Measurements from ENCODE around the gene ISY1. TPM values are rescaled to one million over a fixed set of nuclear protein-coding genes. Genes with fewer than 3 reads are reported as not detected.
A peak's percentile ranks its signal among the peaks of the same experiment; 100 is the strongest.

Gene ISY1
- total and polyA plus RNA-seq, 3 experiments from 2014 or later = 84.6 to 94.7 (median 91.6) TPM

DNA sequence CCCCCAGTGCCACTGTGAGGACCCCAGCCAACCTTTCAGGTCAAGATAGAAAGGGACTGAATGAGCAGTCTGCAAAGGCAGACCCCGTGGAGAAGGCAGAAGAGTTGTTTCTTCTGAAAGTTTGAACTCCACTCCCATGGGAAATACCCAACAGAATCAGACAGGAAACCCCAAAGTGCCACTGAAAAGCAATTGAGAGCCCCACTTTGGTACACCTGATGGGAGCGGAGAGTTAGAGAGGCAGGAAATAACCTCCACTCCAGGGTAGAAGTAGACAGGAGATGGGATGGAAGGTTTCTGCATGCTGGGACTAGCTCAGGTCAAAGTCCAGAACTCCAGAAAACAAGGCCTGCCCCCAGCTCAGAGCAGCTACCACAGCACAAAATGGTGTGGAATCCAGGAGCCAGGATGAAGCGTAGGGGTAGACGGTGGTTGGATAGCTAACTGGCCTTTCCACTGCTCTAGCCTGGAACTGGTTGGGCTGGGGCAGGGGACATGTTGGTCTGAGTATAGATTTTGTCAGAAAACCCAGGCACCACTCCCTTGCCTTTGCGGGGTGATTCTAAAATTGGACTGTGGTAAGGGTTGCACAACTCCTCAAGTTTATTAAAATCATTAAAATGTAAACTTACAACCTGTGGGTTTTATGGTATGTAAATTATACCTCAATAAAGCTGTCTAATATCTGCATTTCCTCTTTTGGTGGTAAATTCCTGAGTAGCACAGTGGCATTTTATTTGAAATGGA is 37.4 kb downstream of the ISY1 start:
- H3K9me3 ChIP-seq (ENCODE audit: low read length) = no peaks in the 10 kb centered on the region
- Mint-ChIP-seq H3K4me3 (peak overlapping the region; percentile 26 to 87 (median 64)), H3K27me3 (no peaks in the 10 kb centered on the region), H3K27ac (peak overlapping the region; percentile 75 to 94 (median 89)), H3K4me1 (peaks cover 32 to 41% (median 33%) of the 10 kb centered on the region in 3 donors), H3K36me3 (peaks cover 0 to 32% (median 3%) of the 10 kb centered on the region in 3 donors), H3K9me3 (no peaks in the 10 kb centered on the region)
- H3K27ac ChIP-seq (ENCODE audit: low read depth, low read length) = no peak overlapping the region
- no peaks in the 10 kb centered on the region for H3K27me3 ChIP-seq (ENCODE audit: insufficient read depth, low read length, poor library complexity, severe bottlenecking)
- ChIA-PET POLR2A (interaction anchor here (1.4 to 4.1 kb wide), 2 partner anchors 58 to 70 kb away, joined by 5 to 32 read pairs; partner anchors contain the start of gene CNBP), CTCF (interaction anchor here (1.8 to 10.1 kb wide), 3 partner anchors 39 to 153 kb away, joined by 6 to 77 read pairs (median 23); no protein-coding TSS in a partner anchor)
- DNase-seq = peak in 2 of 5 donors; percentile 24 to 28
- H3K36me3 ChIP-seq (ENCODE audit: insufficient read depth, low read length) = no peaks in the 10 kb centered on the region
- no peak overlapping the region for H3K4me3 ChIP-seq (ENCODE audit: low read length)
- H3K4me1 ChIP-seq (ENCODE audit: insufficient read depth, low read length) = peaks cover 16% of the 10 kb centered on the region

DNA sequence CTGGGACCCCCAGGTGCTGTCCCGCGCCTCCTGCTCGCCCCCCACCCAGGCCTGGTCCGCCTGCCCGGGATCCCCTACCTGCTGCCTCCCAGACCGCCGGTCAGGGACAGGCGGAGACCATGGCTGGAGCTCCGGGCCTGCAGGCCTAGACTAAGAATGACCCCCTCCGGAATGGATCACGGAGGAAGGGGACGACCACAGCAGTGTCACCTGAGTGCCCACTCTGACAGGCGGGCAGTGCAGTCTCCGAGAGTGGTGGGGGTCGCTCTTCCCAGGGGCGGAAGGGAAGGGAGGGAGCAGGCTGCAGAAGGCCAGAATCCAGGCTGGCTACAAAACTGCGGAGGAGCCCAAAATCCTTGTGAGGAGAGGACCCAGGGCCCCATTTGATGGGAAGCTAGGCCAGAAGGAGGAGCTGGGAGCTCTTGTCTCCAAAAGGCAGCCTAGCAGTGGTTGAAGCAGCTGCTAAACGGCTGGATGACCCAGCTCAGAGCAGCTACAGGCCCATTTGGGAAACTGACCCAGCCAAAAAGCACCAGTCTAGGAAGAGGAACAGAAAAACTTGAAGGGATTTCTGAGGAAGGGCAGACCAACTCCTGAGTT is 38.4 kb downstream of the ISY1 start:
- POLR2A ChIA-PET = interaction anchor here (0.6 to 4.1 kb wide), 5 partner anchors 11 to 193 kb away, joined by 3 to 32 read pairs (median 5); partner anchors contain the start of gene CNBP

GRCh38 chr3:129121792-129122411 is 39.0 kb downstream of the ISY1 start, which contains the start of gene RAB43:
Gene RAB43, minus strand, starts transcription at chr3:129121804. Its CDS starts 315 bp downstream, at chr3:129121489.
- Mint-ChIP-seq H3K4me1 (peaks cover 48 to 53% (median 49%) of the 10 kb centered on the region in 3 donors), H3K27me3 (no peaks in the 10 kb centered on the region), H3K27ac (peak within 1 kb of the TSS; percentile 87 to 98 (median 98)), H3K9me3 (no peaks in the 10 kb centered on the region), H3K36me3 (peaks cover 0 to 33% (median 10%) of the 10 kb centered on the region in 3 donors), H3K4me3 (peak within 1 kb of the TSS; percentile 83 to 95 (median 90))
- ChIA-PET CTCF (interaction anchor here (0.6 to 10.1 kb wide), 9 partner anchors 26 to 151 kb away, joined by 3 to 77 read pairs (median 4); no protein-coding TSS in a partner anchor), POLR2A (interaction anchor here (0.6 to 4.1 kb wide), 11 partner anchors 10 to 194 kb away, joined by 3 to 32 read pairs (median 5); partner anchors contain the start of genes CFAP92, CNBP and COPG1)
- Histone ChIP-seq H3K9me3 (ENCODE audit: low read length) (no peaks in the 10 kb centered on the region), H3K27ac (ENCODE audit: low read depth, low read length) (peak within 1 kb of the TSS; percentile 80), H3K36me3 (ENCODE audit: insufficient read depth, low read length) (peaks cover 3% of the 10 kb centered on the region), H3K27me3 (ENCODE audit: insufficient read depth, low read length, poor library complexity, severe bottlenecking) (no peaks in the 10 kb centered on the region), H3K4me3 (ENCODE audit: low read length) (peak within 1 kb of the TSS; percentile 93), H3K4me1 (ENCODE audit: insufficient read depth, low read length) (peaks cover 32% of the 10 kb centered on the region)
- peak; percentile 86 to 94 (median 86) for DNase-seq

More for the DNA sequence above, 38.4 kb downstream of the ISY1 start:
- Histone ChIP-seq H3K9me3 (ENCODE audit: low read length) (no peaks in the 10 kb centered on the region), H3K4me1 (ENCODE audit: insufficient read depth, low read length) (peaks cover 26% of the 10 kb centered on the region), H3K36me3 (ENCODE audit: insufficient read depth, low read length) (peaks cover under 1% of the 10 kb centered on the region), H3K27ac (ENCODE audit: low read depth, low read length) (no peak overlapping the region), H3K4me3 (ENCODE audit: low read length) (no peak overlapping the region), H3K27me3 (ENCODE audit: insufficient read depth, low read length, poor library complexity, severe bottlenecking) (no peaks in the 10 kb centered on the region)
- CTCF ChIA-PET = interaction anchor here (0.9 to 10.1 kb wide), 7 partner anchors 40 to 152 kb away, joined by 3 to 77 read pairs (median 4); no protein-coding TSS in a partner anchor
- H3K4me3 Mint-ChIP-seq = peak overlapping the region; percentile 64 to 87 (median 79)
- peaks cover 42 to 50% (median 43%) of the 10 kb centered on the region in 3 donors for H3K4me1 Mint-ChIP-seq
- H3K36me3 Mint-ChIP-seq = peaks cover 0 to 31% (median 7%) of the 10 kb centered on the region in 3 donors
- peak overlapping the region; percentile 75 to 94 (median 89) for H3K27ac Mint-ChIP-seq
- DNase-seq = no peak
- H3K27me3 Mint-ChIP-seq = no peaks in the 10 kb centered on the region
- no peaks in the 10 kb centered on the region for H3K9me3 Mint-ChIP-seq

GRCh38 chr3:129121016-129121791 is 39.7 kb downstream of the ISY1 start:
- H3K4me1 Mint-ChIP-seq = peaks cover 54 to 60% (median 56%) of the 10 kb centered on the region in 3 donors
- POLR2A ChIA-PET = interaction anchor here (0.6 to 4.1 kb wide), 18 partner anchors 9 to 242 kb away, joined by 3 to 32 read pairs (median 4); partner anchors contain the start of genes ACAD9, CFAP92, CNBP and COPG1
- H3K36me3 ChIP-seq (ENCODE audit: insufficient read depth, low read length) = peaks cover 3% of the 10 kb centered on the region
- H3K4me1 ChIP-seq (ENCODE audit: insufficient read depth, low read length) = peaks cover 39% of the 10 kb centered on the region
- CTCF ChIA-PET = interaction anchor here (0.6 to 10.1 kb wide), 14 partner anchors 20 to 150 kb away, joined by 3 to 77 read pairs (median 4); partner anchors contain the start of gene COPG1
- H3K36me3 Mint-ChIP-seq = peaks cover 0 to 37% (median 8%) of the 10 kb centered on the region in 3 donors
- peak overlapping the region; percentile 81 to 98 (median 98) for H3K27ac Mint-ChIP-seq
- peak overlapping the region; percentile 80 for H3K27ac ChIP-seq (ENCODE audit: low read depth, low read length)
- H3K4me3 ChIP-seq (ENCODE audit: low read length) = peak overlapping the region; percentile 93
- no peaks in the 10 kb centered on the region for H3K27me3 Mint-ChIP-seq
- no peaks in the 10 kb centered on the region for H3K9me3 Mint-ChIP-seq
- no peaks in the 10 kb centered on the region for H3K9me3 ChIP-seq (ENCODE audit: low read length)
- peak in 4 of 5 donors; percentile 8 to 71 (median 48) for DNase-seq
- no peaks in the 10 kb centered on the region for H3K27me3 ChIP-seq (ENCODE audit: insufficient read depth, low read length, poor library complexity, severe bottlenecking)
- peak overlapping the region; percentile 83 to 95 (median 90) for H3K4me3 Mint-ChIP-seq

- DNase-seq = peak; percentile 81 to 94 (median 93)
- Mint-ChIP-seq H3K27me3 (no peaks in the 10 kb centered on the region), H3K27ac (peak overlapping the region; percentile 87 to 98 (median 96)), H3K36me3 (peaks cover 0 to 42% (median 7%) of the 10 kb centered on the region in 3 donors), H3K9me3 (no peaks in the 10 kb centered on the region), H3K4me3 (peak overlapping the region; percentile 83 to 95 (median 90)), H3K4me1 (peaks cover 60 to 65% (median 62%) of the 10 kb centered on the region in 3 donors)
- Histone ChIP-seq H3K27me3 (ENCODE audit: insufficient read depth, low read length, poor library complexity, severe bottlenecking) (no peaks in the 10 kb centered on the region), H3K27ac (ENCODE audit: low read depth, low read length) (peak overlapping the region; percentile 80), H3K9me3 (ENCODE audit: low read length) (no peaks in the 10 kb centered on the region), H3K4me1 (ENCODE audit: insufficient read depth, low read length) (peaks cover 45% of the 10 kb centered on the region), H3K36me3 (ENCODE audit: insufficient read depth, low read length) (peaks cover 3% of the 10 kb centered on the region), H3K4me3 (ENCODE audit: low read length) (peak overlapping the region; percentile 93)
- ChIA-PET CTCF (interaction anchor here (0.7 to 10.1 kb wide), 12 partner anchors 19 to 196 kb away, joined by 3 to 77 read pairs (median 4); partner anchors contain the start of gene COPG1), POLR2A (interaction anchor here (0.6 to 4.1 kb wide), 16 partner anchors 9 to 241 kb away, joined by 3 to 32 read pairs (median 4); partner anchors contain the start of genes ACAD9, CFAP92, CNBP and COPG1)
These were observed 40.4 kb downstream of the ISY1 start for GRCh38 chr3:129120254-129121004.

DNA sequence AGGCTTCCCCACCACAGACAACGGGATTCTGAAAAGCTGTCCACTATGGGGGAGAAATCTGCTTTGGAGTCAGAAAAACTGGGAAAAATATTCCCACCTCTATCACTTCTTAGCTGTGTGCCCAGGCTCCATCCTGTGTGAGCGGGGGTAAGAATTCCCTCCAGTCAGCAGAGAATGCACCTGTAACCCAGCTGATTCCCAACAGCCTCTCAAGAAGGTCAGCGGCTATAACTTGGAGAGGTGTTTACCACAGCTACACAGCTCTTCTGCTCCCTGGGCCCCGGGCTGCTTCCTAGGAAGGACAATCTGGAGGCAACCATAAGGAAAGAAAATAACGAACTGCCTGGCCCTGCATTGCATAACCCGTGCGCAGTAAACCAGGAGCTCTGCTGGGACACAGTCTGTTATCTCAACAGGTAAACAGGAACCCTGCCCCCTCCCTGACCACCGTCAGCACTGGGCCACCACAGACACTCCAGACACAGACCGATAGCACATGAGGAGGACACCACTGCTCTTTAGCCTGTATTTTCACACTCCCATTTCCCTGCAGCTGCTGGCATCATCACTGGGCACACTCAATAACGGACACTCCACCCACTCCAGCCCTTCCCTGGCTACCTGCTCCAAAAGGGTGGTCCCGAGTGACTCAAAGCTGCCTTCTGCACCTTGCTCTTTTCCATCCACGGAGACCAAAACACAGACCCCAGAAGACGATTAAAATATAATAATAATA is 41.3 kb downstream of the ISY1 start:
- no peaks in the 10 kb centered on the region for H3K27me3 ChIP-seq (ENCODE audit: insufficient read depth, low read length, poor library complexity, severe bottlenecking)
- ChIA-PET POLR2A (interaction anchor here (1.1 to 3.3 kb wide), 6 partner anchors 12 to 104 kb away, joined by 3 to 16 read pairs (median 8); no protein-coding TSS in a partner anchor), CTCF (interaction anchor here (0.8 to 10.1 kb wide), 9 partner anchors 10 to 197 kb away, joined by 3 to 77 read pairs (median 5); partner anchors contain the start of gene CNBP)
- Mint-ChIP-seq H3K4me1 (peaks cover 65 to 72% (median 68%) of the 10 kb centered on the region in 3 donors), H3K27me3 (no peaks in the 10 kb centered on the region), H3K4me3 (peak overlapping the region; percentile 83 to 95 (median 90)), H3K27ac (peak overlapping the region; percentile 88 to 98 (median 96)), H3K9me3 (no peaks in the 10 kb centered on the region), H3K36me3 (peaks cover 0 to 48% (median 7%) of the 10 kb centered on the region in 3 donors)
- peaks cover 52% of the 10 kb centered on the region for H3K4me1 ChIP-seq (ENCODE audit: insufficient read depth, low read length)
- H3K36me3 ChIP-seq (ENCODE audit: insufficient read depth, low read length) = peaks cover 7% of the 10 kb centered on the region
- no peaks in the 10 kb centered on the region for H3K9me3 ChIP-seq (ENCODE audit: low read length)
- H3K4me3 ChIP-seq (ENCODE audit: low read length) = peak overlapping the region; percentile 93
- no peak for DNase-seq
- peak overlapping the region; percentile 60 for H3K27ac ChIP-seq (ENCODE audit: low read depth, low read length)
